ENCODE measurements around the gene SAXO2.

Gene SAXO2

GRCh38 chr15:82301296-82302016 lies 38.8 kb downstream of the SAXO2 start:
- TF ChIP-seq, protein P1, sequence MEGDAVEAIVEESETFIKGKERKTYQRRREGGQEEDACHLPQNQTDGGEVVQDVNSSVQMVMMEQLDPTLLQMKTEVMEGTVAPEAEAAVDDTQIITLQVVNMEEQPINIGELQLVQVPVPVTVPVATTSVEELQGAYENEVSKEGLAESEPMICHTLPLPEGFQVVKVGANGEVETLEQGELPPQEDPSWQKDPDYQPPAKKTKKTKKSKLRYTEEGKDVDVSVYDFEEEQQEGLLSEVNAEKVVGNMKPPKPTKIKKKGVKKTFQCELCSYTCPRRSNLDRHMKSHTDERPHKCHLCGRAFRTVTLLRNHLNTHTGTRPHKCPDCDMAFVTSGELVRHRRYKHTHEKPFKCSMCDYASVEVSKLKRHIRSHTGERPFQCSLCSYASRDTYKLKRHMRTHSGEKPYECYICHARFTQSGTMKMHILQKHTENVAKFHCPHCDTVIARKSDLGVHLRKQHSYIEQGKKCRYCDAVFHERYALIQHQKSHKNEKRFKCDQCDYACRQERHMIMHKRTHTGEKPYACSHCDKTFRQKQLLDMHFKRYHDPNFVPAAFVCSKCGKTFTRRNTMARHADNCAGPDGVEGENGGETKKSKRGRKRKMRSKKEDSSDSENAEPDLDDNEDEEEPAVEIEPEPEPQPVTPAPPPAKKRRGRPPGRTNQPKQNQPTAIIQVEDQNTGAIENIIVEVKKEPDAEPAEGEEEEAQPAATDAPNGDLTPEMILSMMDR (IDR thresholded peaks at IDR 0.05; ENCODE audit: low read depth, low read length), result no peak
- no peaks in the 10 kb centered on the region for H3K27me3 ChIP-seq (ENCODE audit: insufficient read depth, low read depth, severe bottlenecking)
- no peak overlapping the region for H3K27ac ChIP-seq
- no peaks in the 10 kb centered on the region for H3K36me3 ChIP-seq
- DNase-seq, result no peak
- no peak overlapping the region for H3K4me3 ChIP-seq (ENCODE audit: low read depth, low read length)
- no peaks in the 10 kb centered on the region for H3K9me3 ChIP-seq (ENCODE audit: severe bottlenecking)

DNA sequence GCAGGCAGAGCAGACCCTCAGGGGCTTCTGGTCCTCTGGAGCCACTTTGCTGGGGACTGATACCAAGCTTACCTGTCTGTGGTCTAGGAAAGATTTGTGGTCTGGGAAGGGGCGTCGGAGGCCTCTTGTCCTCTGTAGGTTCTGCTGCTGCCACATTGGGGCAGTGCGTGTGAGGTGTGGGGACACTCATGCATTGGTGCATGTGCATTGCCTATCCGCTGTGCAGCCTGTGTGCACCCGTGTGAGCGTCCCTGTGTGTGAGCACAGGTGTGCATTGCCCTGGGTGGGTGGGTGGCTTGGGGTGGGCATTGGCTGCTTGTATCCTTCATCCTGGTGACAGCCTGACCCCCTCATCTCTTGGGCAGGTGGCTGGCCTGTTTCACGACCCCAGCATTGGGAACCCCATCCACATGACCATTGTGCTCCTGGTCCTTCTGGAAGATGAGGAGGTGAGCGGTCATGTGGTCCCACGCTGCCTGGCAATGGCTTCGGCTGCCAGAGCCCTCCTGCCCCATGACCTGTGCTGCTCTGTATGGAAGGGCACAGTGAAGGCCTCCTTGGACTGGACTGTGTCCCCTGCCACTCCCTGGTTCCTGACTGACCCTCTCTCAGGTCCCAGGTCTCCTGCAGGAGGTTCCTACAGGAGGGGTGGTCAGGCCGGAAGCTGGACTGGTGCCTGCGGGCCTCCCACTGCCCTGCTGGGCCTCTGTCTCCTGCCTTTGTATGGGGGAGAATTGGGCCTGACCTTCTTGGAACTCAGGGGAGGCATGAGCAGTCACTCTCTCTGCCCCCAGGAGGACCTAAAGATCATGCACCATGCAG lies 41.5 kb downstream of the SAXO2 start:
- TF ChIP-seq, protein P1 (IDR thresholded peaks at IDR 0.05; ENCODE audit: low read depth, low read length), result no peak
- no peak for DNase-seq

GRCh38 chr15:82304778-82305090 lies 42.1 kb downstream of the SAXO2 start:
- no peak overlapping the region for H3K27ac ChIP-seq
- no peak overlapping the region for H3K4me3 ChIP-seq (ENCODE audit: low read depth, low read length)
- H3K36me3 ChIP-seq, result no peaks in the 10 kb centered on the region
- no peaks in the 10 kb centered on the region for H3K9me3 ChIP-seq (ENCODE audit: severe bottlenecking)
- no peaks in the 10 kb centered on the region for H3K27me3 ChIP-seq (ENCODE audit: insufficient read depth, low read depth, severe bottlenecking)
- TF ChIP-seq, protein P1 (IDR thresholded peaks at IDR 0.05; ENCODE audit: low read depth, low read length), result no peak
- DNase-seq, result no peak

More for the DNA sequence above, 41.5 kb downstream of the SAXO2 start:
- Histone ChIP-seq H3K4me3 (ENCODE audit: low read depth, low read length) (no peak overlapping the region), H3K9me3 (ENCODE audit: severe bottlenecking) (no peaks in the 10 kb centered on the region), H3K27ac (no peak overlapping the region), H3K36me3 (no peaks in the 10 kb centered on the region), H3K27me3 (ENCODE audit: insufficient read depth, low read depth, severe bottlenecking) (no peaks in the 10 kb centered on the region)

DNA sequence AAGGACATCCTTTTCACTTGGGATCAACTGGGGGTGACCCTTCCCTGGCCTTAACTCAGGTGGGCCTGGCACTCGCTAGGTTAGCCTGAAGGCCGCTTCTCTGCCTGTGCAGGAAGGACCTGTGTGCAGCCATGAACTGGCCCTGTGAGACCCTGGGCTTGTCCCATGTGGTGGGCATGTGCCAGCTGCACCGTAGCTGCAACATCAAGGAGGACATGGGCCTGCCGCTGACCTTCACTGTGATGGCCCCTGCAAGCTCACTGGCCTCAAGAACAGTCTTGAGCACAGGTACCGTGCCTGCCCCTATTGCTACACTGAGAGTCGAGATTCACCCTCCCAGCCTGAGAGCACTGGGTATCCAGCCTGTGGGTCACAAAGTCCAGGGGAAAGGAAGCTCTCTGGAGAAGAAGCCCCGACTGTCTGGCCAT lies 43.0 kb downstream of the SAXO2 start:
- no peak for DNase-seq
- H3K4me3 ChIP-seq (ENCODE audit: low read depth, low read length), result no peak overlapping the region
- TF ChIP-seq, protein P1 (IDR thresholded peaks at IDR 0.05; ENCODE audit: low read depth, low read length), result no peak

GRCh38 chr15:82306791-82307713 lies 44.4 kb downstream of the SAXO2 start:
- Histone ChIP-seq H3K27ac (no peak overlapping the region), H3K36me3 (no peaks in the 10 kb centered on the region), H3K27me3 (ENCODE audit: insufficient read depth, low read depth, severe bottlenecking) (no peaks in the 10 kb centered on the region), H3K4me3 (ENCODE audit: low read depth, low read length) (no peak overlapping the region), H3K9me3 (ENCODE audit: severe bottlenecking) (no peaks in the 10 kb centered on the region)
- no peak for DNase-seq
- TF ChIP-seq, protein P1 (IDR thresholded peaks at IDR 0.05; ENCODE audit: low read depth, low read length), result no peak

More for the DNA sequence above, 43.0 kb downstream of the SAXO2 start:
- no peak overlapping the region for H3K27ac ChIP-seq
- H3K27me3 ChIP-seq (ENCODE audit: insufficient read depth, low read depth, severe bottlenecking), result no peaks in the 10 kb centered on the region
- H3K36me3 ChIP-seq, result no peaks in the 10 kb centered on the region
- H3K9me3 ChIP-seq (ENCODE audit: severe bottlenecking), result no peaks in the 10 kb centered on the region

All from WERI-Rb-1 (cell line).